Measurements from ENCODE around the gene JAK1.
A peak's percentile ranks its signal among the peaks of the same experiment; 100 is the strongest.

Gene JAK1

DNA sequence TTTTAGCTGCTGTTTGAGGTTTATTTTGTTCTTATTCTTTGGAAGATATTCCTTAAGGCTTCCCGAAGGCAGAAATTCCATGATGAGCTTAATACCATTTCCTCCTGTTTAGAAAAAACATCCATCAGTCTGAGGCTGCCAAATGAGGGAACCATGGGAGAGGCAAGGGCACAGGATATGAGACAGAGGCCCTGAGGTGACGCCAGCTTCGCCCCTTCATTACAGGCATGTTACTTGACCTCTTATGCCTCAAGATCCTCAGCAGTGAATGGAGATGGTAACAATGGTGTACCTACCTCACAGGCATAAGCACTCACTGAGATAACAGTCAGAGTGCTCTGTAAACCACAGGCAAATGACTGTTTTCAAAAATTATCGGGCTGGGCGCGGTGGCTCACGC, 127.9 kb downstream of the JAK1 start:
- H3K27me3 ChIP-seq (replicated peaks), result no peaks in the 10 kb centered on the region
- in situ Hi-C loops (cut with HindIII; ENCODE audit: low pct_ligation_motif_present, low sequenced_read_pairs), result no loop called here
- H3K4me3 ChIP-seq (ENCODE audit: low read depth, low read length), result no peak overlapping the region
- H3K36me3 ChIP-seq (replicated peaks), result peaks cover 70% of the 10 kb centered on the region
- DNase-seq, result no peak
- H3K27ac ChIP-seq, result no peak overlapping the region
- TF ChIP-seq, protein P1, sequence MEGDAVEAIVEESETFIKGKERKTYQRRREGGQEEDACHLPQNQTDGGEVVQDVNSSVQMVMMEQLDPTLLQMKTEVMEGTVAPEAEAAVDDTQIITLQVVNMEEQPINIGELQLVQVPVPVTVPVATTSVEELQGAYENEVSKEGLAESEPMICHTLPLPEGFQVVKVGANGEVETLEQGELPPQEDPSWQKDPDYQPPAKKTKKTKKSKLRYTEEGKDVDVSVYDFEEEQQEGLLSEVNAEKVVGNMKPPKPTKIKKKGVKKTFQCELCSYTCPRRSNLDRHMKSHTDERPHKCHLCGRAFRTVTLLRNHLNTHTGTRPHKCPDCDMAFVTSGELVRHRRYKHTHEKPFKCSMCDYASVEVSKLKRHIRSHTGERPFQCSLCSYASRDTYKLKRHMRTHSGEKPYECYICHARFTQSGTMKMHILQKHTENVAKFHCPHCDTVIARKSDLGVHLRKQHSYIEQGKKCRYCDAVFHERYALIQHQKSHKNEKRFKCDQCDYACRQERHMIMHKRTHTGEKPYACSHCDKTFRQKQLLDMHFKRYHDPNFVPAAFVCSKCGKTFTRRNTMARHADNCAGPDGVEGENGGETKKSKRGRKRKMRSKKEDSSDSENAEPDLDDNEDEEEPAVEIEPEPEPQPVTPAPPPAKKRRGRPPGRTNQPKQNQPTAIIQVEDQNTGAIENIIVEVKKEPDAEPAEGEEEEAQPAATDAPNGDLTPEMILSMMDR (IDR thresholded peaks at IDR 0.05; ENCODE audit: low read depth, low read length, missing control alignments), result no peak

DNA sequence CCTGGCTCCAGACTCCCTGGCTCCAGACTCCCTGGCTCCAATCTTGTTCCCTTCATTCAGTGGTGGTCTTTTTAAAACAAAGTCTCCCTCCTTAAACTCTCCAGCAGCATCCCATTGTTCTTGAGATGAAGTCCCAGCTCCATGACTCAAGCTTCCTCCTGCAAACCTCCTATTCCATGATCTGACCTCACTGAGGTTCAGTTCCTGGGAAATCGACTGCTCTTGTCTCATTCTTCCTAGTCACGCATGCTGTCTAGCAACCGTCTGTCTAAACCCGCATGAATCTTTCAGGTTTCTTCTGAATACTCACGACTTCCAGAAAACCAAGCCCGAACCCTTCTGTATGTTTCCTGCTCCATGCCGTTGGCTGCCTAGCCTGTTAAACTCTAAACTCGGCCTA, 129.5 kb downstream of the JAK1 start:
- TF ChIP-seq, protein P1 (IDR thresholded peaks at IDR 0.05; ENCODE audit: low read depth, low read length, missing control alignments), result no peak
- H3K27ac ChIP-seq, result no peak overlapping the region

DNA sequence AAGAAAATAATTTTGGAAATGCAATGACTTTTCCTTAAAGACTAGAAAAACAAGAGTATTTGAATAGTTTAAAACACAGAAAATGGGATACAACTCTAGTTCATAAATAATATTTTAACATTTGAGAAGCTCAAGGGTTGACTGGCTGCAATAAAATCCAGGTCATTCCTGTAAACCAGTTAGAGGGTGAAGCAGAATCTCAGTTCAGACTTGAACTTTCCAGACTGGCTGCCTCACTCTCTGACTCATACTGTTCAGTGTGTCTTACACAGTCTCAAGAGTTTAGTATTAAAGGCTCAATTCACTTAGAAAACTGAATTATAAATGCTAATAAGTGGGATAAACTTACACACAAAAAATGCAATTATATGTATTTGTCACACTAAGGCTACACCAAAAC, 131.6 kb downstream of the JAK1 start:
- H3K27ac ChIP-seq, result no peak overlapping the region
- peaks cover 51% of the 10 kb centered on the region for H3K36me3 ChIP-seq (replicated peaks)
- TF ChIP-seq, protein P1 (IDR thresholded peaks at IDR 0.05; ENCODE audit: low read depth, low read length, missing control alignments), result no peak
- peak; percentile 69 for DNase-seq
- in situ Hi-C loops (cut with HindIII; ENCODE audit: low pct_ligation_motif_present, low sequenced_read_pairs), result no loop called here
- H3K27me3 ChIP-seq (replicated peaks), result no peaks in the 10 kb centered on the region
- H3K4me3 ChIP-seq (ENCODE audit: low read depth, low read length), result no peak overlapping the region

More for the DNA sequence above, 129.5 kb downstream of the JAK1 start:
- no peak for DNase-seq
- peaks cover 70% of the 10 kb centered on the region for H3K36me3 ChIP-seq (replicated peaks)
- in situ Hi-C loops (cut with HindIII; ENCODE audit: low pct_ligation_motif_present, low sequenced_read_pairs), result no loop called here
- H3K27me3 ChIP-seq (replicated peaks), result no peaks in the 10 kb centered on the region
- no peak overlapping the region for H3K4me3 ChIP-seq (ENCODE audit: low read depth, low read length)

DNA sequence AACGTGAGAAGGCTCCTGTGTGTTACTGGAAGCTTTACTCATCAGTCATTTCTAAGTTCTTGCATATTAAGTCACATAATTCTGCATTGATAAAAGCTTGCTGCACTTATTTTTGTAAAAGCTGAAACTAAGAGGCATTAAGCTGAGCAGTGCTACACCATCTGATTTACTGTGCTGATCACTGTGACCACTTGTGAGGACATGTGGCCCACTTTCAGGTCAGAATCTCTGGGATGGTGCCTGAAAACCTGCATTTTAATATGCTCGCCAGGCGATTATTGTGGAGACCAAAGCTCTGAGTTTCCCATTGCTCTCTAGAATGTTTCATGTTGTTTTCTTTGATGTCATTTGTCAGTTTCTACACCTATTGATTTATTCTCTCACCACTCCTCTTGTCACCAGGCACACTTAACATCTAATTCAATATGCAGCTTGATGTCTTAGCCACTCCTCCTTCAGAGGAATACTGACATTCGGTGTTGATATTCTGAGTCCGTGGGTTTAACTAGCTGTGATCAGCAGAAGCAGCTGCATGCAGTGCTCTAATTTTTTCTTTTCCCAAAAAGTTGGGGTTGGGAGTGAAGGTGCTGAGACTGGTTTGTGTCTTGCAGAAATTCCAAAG, 136.2 kb downstream of the JAK1 start:
- Histone ChIP-seq H3K27ac (no peak overlapping the region), H3K27me3 (replicated peaks) (no peaks in the 10 kb centered on the region), H3K4me3 (ENCODE audit: low read depth, low read length) (no peak overlapping the region), H3K36me3 (replicated peaks) (peaks cover 16% of the 10 kb centered on the region)
- in situ Hi-C loops (cut with HindIII; ENCODE audit: low pct_ligation_motif_present, low sequenced_read_pairs), result no loop called here
- DNase-seq, result no peak
- TF ChIP-seq, protein P1 (IDR thresholded peaks at IDR 0.05; ENCODE audit: low read depth, low read length, missing control alignments), result no peak

DNA sequence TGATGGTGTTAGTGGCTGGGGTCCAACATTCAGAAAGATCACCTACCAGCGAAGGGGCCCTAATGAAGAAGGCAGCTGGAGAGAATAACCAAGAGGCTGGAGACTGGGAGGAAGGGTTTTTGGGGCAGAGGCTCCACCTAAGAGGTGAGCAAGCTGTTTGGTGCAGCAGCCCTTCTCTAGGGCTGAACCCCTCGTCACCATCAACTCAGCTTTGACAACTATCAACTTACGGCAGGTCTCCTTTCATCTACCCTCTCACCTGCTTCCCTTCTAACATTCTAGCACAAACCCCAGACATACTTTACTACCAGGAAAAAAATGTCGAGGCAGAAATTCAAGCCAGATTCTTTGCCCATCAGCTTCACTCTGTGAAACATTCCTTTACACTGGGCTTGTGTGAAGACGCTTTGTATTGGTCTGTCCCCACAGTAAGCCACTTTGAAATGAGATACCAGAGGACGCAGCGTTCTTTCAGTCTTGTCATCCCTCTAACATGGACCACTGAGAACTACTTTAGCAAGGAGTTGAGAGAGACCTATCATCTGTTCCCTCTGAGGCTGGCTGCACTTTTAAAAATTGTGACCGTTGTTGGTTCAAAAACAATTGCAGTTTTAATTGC, 136.8 kb downstream of the JAK1 start:
- TF ChIP-seq, protein P1 (IDR thresholded peaks at IDR 0.05; ENCODE audit: low read depth, low read length, missing control alignments), result no peak
- H3K4me3 ChIP-seq (ENCODE audit: low read depth, low read length), result no peak overlapping the region
- H3K27ac ChIP-seq, result no peak overlapping the region
- in situ Hi-C loops (cut with HindIII; ENCODE audit: low pct_ligation_motif_present, low sequenced_read_pairs), result no loop called here
- peaks cover 16% of the 10 kb centered on the region for H3K36me3 ChIP-seq (replicated peaks)
- H3K27me3 ChIP-seq (replicated peaks), result no peaks in the 10 kb centered on the region
- no peak for DNase-seq

DNA sequence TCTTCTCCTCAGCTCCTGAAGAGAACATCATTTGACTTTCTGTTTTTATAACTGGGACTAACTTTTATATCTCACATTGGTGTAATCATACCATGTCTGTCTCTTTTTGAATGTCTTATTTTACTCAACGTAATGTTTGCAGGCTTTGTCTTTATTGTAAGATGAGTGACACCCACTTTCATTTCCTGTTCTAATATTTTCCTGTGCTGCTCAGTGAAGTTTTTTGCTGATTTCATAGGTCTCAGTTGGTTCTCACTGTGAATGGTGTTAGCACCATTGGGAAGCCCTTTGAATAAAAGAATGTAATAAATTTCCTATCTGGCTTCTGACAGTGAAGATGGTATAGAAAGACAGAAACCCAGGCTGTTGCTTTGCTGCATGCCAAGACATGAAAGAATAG, 137.5 kb downstream of the JAK1 start:
- Histone ChIP-seq H3K36me3 (replicated peaks) (peaks cover 12% of the 10 kb centered on the region), H3K27me3 (replicated peaks) (no peaks in the 10 kb centered on the region), H3K27ac (no peak overlapping the region), H3K4me3 (ENCODE audit: low read depth, low read length) (no peak overlapping the region)
- TF ChIP-seq, protein P1 (IDR thresholded peaks at IDR 0.05; ENCODE audit: low read depth, low read length, missing control alignments), result no peak
- in situ Hi-C loops (cut with HindIII; ENCODE audit: low pct_ligation_motif_present, low sequenced_read_pairs), result no loop called here
- no peak for DNase-seq

Data from brain microvascular endothelial cell (primary cell).